22Rv1 (cell line): ENCODE data around the gene MBIP.

Source experiments
- H3K27ac ChIP-seq: fragments of 450-650 bp; 2 replicates; pipeline ENCODE4 v1.5.1; 2017
- ZFX ChIP-seq: fragments of 450-650 bp; IDR thresholded peaks from 2 replicates; pipeline ENCODE4 v1.6.1; 2017; ENCODE audit warnings: antibody characterized with exemption, borderline replicate concordance
- TF ChIP-seq, protein P1 (sequence below): fragments of 450-650 bp; IDR thresholded peaks from 2 replicates; pipeline ENCODE4 v1.5.1; 2017; ENCODE audit warnings: mild to moderate bottlenecking

Gene MBIP

GRCh38 chr14:36313206-36313605 lies 7.2 kb downstream of the MBIP start:
- TF ChIP-seq ZFX, result no peak
- TF ChIP-seq, protein P1, sequence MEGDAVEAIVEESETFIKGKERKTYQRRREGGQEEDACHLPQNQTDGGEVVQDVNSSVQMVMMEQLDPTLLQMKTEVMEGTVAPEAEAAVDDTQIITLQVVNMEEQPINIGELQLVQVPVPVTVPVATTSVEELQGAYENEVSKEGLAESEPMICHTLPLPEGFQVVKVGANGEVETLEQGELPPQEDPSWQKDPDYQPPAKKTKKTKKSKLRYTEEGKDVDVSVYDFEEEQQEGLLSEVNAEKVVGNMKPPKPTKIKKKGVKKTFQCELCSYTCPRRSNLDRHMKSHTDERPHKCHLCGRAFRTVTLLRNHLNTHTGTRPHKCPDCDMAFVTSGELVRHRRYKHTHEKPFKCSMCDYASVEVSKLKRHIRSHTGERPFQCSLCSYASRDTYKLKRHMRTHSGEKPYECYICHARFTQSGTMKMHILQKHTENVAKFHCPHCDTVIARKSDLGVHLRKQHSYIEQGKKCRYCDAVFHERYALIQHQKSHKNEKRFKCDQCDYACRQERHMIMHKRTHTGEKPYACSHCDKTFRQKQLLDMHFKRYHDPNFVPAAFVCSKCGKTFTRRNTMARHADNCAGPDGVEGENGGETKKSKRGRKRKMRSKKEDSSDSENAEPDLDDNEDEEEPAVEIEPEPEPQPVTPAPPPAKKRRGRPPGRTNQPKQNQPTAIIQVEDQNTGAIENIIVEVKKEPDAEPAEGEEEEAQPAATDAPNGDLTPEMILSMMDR, result no peak
- no peak overlapping the region for H3K27ac ChIP-seq

GRCh38 chr14:36306836-36307235 lies 13.6 kb downstream of the MBIP start:
- no peak overlapping the region for H3K27ac ChIP-seq
- TF ChIP-seq, protein P1, result no peak
- TF ChIP-seq ZFX, result no peak

GRCh38 chr14:36304895-36305294 lies 15.5 kb downstream of the MBIP start:
- H3K27ac ChIP-seq, result no peak overlapping the region
- TF ChIP-seq, protein P1, result no peak
- no peak for TF ChIP-seq ZFX

DNA sequence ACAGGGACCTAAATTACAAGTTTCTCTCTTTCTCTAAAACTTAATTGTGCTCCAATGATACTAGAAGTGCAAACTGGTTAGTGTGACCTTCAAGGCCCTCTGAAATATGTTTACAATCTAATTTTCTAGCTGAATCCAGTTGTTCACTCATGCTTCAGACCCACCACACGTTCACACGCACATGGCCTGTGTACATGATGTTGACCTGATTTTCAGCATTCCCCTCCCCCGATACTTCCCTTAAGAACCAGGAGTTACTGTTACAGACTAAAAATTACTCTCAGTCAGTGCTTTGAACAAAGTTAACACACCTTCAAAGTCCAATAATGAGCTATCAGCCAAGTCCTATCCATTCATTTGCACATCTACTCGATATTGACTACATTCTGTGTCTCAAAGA lies 16.5 kb downstream of the MBIP start:
- TF ChIP-seq, protein P1, result no peak
- no peak for TF ChIP-seq ZFX
- H3K27ac ChIP-seq, result no peak overlapping the region

GRCh38 chr14:36302823-36303222 lies 17.6 kb downstream of the MBIP start:
- H3K27ac ChIP-seq, result no peak overlapping the region
- no peak for TF ChIP-seq ZFX
- TF ChIP-seq, protein P1, result no peak

- no peak overlapping the region for H3K27ac ChIP-seq
- TF ChIP-seq ZFX, result no peak
- TF ChIP-seq, protein P1, result no peak
These were observed 19.3 kb downstream of the MBIP start for GRCh38 chr14:36301159-36301558.

DNA sequence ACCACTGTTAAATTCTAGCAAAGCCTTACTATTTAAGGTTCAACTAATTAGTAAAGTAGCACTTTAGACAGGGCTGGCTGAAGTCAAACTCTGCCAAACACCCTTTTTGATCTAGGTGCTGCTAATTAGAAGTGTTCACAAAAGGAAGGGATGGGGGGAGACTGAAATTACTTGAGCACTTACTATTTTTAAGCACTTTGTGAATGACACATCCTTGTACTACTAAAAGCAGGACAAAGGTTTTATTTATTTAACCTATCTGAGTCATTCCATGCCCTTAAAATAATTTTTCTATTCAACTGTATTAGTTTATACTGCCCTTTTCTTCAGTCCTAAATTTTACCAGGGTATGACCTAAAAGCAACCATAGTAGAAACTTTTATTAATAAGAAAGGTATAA lies 20.1 kb downstream of the MBIP start:
- H3K27ac ChIP-seq, result no peak overlapping the region
- no peak for TF ChIP-seq ZFX
- TF ChIP-seq, protein P1, result no peak
